IMR-90 (cell line): ENCODE data around the gene OCLN. TPM values are rescaled to one million over a fixed set of nuclear protein-coding genes. Genes with fewer than 3 reads are reported as not detected.
"Not testable (repeated sequence)": the region's sequence is repeated elsewhere in the genome, so short reads cannot be mapped to it uniquely, and the experiment has no call there.

Experiments
- ATAC-seq: fragments of 200-7000 bp; cut with Tn5 transposase; 2 replicates; pipeline ENCODE4 v1.9.1; 2020; ENCODE audit warnings: low read depth, mild to moderate bottlenecking, moderate library complexity
- BruUV-seq: library from RNA; stranded (reverse); fragments of 400-500 nt; replicated peaks from 2 replicates; lab custom pipeline; 2021; lab: Mats Ljungman, UMichigan
- CTCF ChIA-PET: fragments of 300-600 bp; formaldehyde crosslinking; extraction: SDS; loops from one replicate; lab custom pipeline; 2021; ENCODE audit warnings: antibody characterized with exemption; lab: Yijun Ruan, JAX
- POLR2A ChIA-PET: fragments of 300-600 bp; sonication (Branson Sonifier 250); formaldehyde crosslinking; loops from one replicate; lab custom pipeline; 2022; ENCODE audit warnings: antibody characterized with exemption; ENCODE audit not compliant: unreplicated experiment; lab: Charles Lee
- DNase-seq: peaks from one replicate; pipeline ENCODE4 v3.0.0; 2013
- H2AFZ ChIP-seq: replicated peaks from 2 replicates; pipeline ENCODE3; 2013; ENCODE audit warnings: low read length, mild to moderate bottlenecking; ENCODE audit not compliant: poor library complexity
- H2AK5ac ChIP-seq: 2 replicates; pipeline ENCODE4 v1.6.1; 2013; ENCODE audit warnings: low read depth, low read length, inconsistent platforms
- H2AK9ac ChIP-seq: replicated peaks from 2 replicates; pipeline ENCODE3; 2013; ENCODE audit warnings: mild to moderate bottlenecking, low read depth, low read length, moderate library complexity; ENCODE audit not compliant: poor library complexity
- H2BK120ac ChIP-seq: 2 replicates; pipeline ENCODE4 v1.6.1; 2013; ENCODE audit warnings: low read depth, low read length, inconsistent platforms
- H2BK15ac ChIP-seq: 3 replicates; pipeline ENCODE4 v1.6.1; 2013; ENCODE audit warnings: low read depth, low read length, inconsistent platforms
- H2BK20ac ChIP-seq: 2 replicates; pipeline ENCODE4 v1.6.1; 2013; ENCODE audit warnings: low read depth, mild to moderate bottlenecking, inconsistent platforms, low read length, moderate library complexity
- H2BK5ac ChIP-seq: 2 replicates; pipeline ENCODE4 v1.6.1; 2013; ENCODE audit warnings: mild to moderate bottlenecking, low read depth, low read length, inconsistent platforms; ENCODE audit not compliant: poor library complexity, severe bottlenecking
- H3K14ac ChIP-seq: replicated peaks from 2 replicates; pipeline ENCODE4 v1.6.1; 2013; ENCODE audit warnings: low read depth, low read length, inconsistent platforms
- H3K18ac ChIP-seq: 2 replicates; pipeline ENCODE4 v1.6.1; 2013; ENCODE audit warnings: low read depth, low read length, control low read depth
- H3K23ac ChIP-seq: 2 replicates; pipeline ENCODE4 v1.6.1; 2013; ENCODE audit warnings: low read depth, low read length, inconsistent platforms
- H3K27ac ChIP-seq: 2 replicates; pipeline ENCODE4 v1.5.1; 2013; ENCODE audit warnings: mild to moderate bottlenecking, control low read depth, low read length; ENCODE audit not compliant: insufficient read depth
- H3K27me3 ChIP-seq: 2 replicates; pipeline ENCODE4 v1.6.1; 2013; ENCODE audit warnings: low read length; ENCODE audit not compliant: control insufficient read depth, insufficient read depth
- H3K36me3 ChIP-seq: 2 replicates; pipeline ENCODE4 v1.6.1; 2013; ENCODE audit warnings: low read length, mixed read lengths; ENCODE audit not compliant: control insufficient read depth, insufficient read depth
- H3K4ac ChIP-seq: 2 replicates; pipeline ENCODE4 v1.6.1; 2013; ENCODE audit warnings: low read depth, low read length, inconsistent platforms
- H3K4me1 ChIP-seq: 2 replicates; pipeline ENCODE4 v1.6.1; 2013; ENCODE audit warnings: low read length, mixed read lengths; ENCODE audit not compliant: control insufficient read depth, insufficient read depth
- H3K4me2 ChIP-seq: 2 replicates; pipeline ENCODE4 v1.6.1; 2013; ENCODE audit warnings: low read depth, mild to moderate bottlenecking, control low read depth, low read length, moderate library complexity
- H3K4me3 ChIP-seq: 2 replicates; pipeline ENCODE4 v1.5.1; 2013; ENCODE audit warnings: low read depth, mild to moderate bottlenecking, control low read depth, low read length, moderate library complexity; ENCODE audit not compliant: insufficient read depth
- H3K56ac ChIP-seq: 2 replicates; pipeline ENCODE4 v1.6.1; 2013; ENCODE audit warnings: low read length, inconsistent platforms; ENCODE audit not compliant: insufficient read depth; ENCODE audit errors: extremely low read depth
- H3K79me1 ChIP-seq, 2 experiments: 2 replicates each; pipeline ENCODE4 v1.6.1; 2013; ENCODE audit warnings: low read length in 2 of 2, inconsistent platforms in 1 of 2, low read depth in 1 of 2
- H3K9ac ChIP-seq: 2 replicates; pipeline ENCODE4 v1.6.1; 2013; ENCODE audit warnings: low read depth, low read length, control low read depth
- H3K9me1 ChIP-seq: 2 replicates; pipeline ENCODE4 v1.6.1; 2013; ENCODE audit warnings: low read length, inconsistent platforms; ENCODE audit not compliant: insufficient read depth
- H3K9me3 ChIP-seq: 2 replicates; pipeline ENCODE4 v1.6.1; 2013; ENCODE audit warnings: low read length; ENCODE audit not compliant: control insufficient read depth, insufficient read depth
- H4K20me1 ChIP-seq: 2 replicates; pipeline ENCODE4 v1.6.1; 2013; ENCODE audit warnings: low read length, inconsistent platforms; ENCODE audit not compliant: insufficient read depth
- H4K5ac ChIP-seq: 2 replicates; pipeline ENCODE4 v1.6.1; 2013; ENCODE audit warnings: mild to moderate bottlenecking, low read depth, low read length, control low read depth
- H4K8ac ChIP-seq, 2 experiments: 2 replicates each; pipeline ENCODE4 v1.6.1; 2013; ENCODE audit warnings: low read depth in 2 of 2, low read length in 2 of 2, control low read depth in 1 of 2, inconsistent platforms in 1 of 2
- H4K91ac ChIP-seq: 2 replicates; pipeline ENCODE4 v1.6.1; 2013; ENCODE audit warnings: low read depth, low read length, inconsistent platforms; ENCODE audit not compliant: insufficient read depth
- WGBS, 2 experiments: methylation state at CpG; one replicate each; pipeline versions ENCODE4 v1.1.5 to v1.1.7; 2013; ENCODE audit warnings: missing lambda C conversion rate in 2 of 2; ENCODE audit not compliant: insufficient read length in 1 of 2; ENCODE audit errors: extremely low coverage in 2 of 2; 5-methylcytosine and 5-hydroxymethylcytosine counted together
- dilution Hi-C: fragments of 300-500 bp; cut with HindIII; formaldehyde crosslinking; loops from one replicate; pipeline ENCODE4 v1.14.3; 2018; ENCODE audit warnings: low sequenced_read_pairs; ENCODE audit not compliant: unreplicated experiment
- in situ Hi-C: fragments of 300-500 bp; cut with MboI; formaldehyde crosslinking; loops from 3 replicates; pipeline ENCODE4 v1.14.3; 2019; ENCODE audit warnings: low sequenced_read_pairs, inconsistent platforms, mixed read lengths
- intact Hi-C: fragments of 100-400 bp; cut with micrococcal nuclease; formaldehyde crosslinking; loops from 2 replicates; pipeline ENCODE4 v1.10.0; 2022
- polyA plus RNA-seq, 3 experiments: library from polyadenylated mRNA; depleted of rRNA; stranded (reverse); fragments of >200 nt; gene quantifications; 2 replicates each; pipeline ENCODE4 v1.2.3, GENCODE V29; 2012; ENCODE audit warnings: low replicate concordance in 1 of 3
- total RNA-seq: library from RNA; depleted of rRNA; stranded (reverse); fragments of >200 nt; gene quantifications from 2 replicates; pipeline ENCODE4 v1.2.3, GENCODE V29; 2012

Gene OCLN
- total and polyA plus RNA-seq, 2 of the 4 experiments (the other 2 are of a cell fraction): 0.72 to 0.99 TPM

GRCh38 chr5:69560587-69561431 is 68.2 kb downstream of the OCLN start:
- Histone ChIP-seq H3K4me2 (peak overlapping the region; percentile 47; the same call in 1 of the 2 replicates), H3K23ac (0 out of 2 replicates have a peak overlapping the region, but pooled peaks have one; percentile 49), H3K4me3 (peak overlapping the region; percentile 32), H4K8ac (0 out of 4 replicates have a peak overlapping the region, but pooled peaks of 1 of the 2 experiments have one; percentile 55)
- DNase-seq, H3K56ac ChIP-seq, H3K27ac ChIP-seq, H2BK15ac ChIP-seq, H2AK9ac ChIP-seq, H3K27me3 ChIP-seq, H2AK5ac ChIP-seq, dilution Hi-C loops, H3K79me1 ChIP-seq, in situ Hi-C loops, CTCF ChIA-PET, H3K9me3 ChIP-seq, BruUV-seq, intact Hi-C loops, H3K4ac ChIP-seq, H2AFZ ChIP-seq, H3K36me3 ChIP-seq, H2BK120ac ChIP-seq, H3K9ac ChIP-seq, H2BK5ac ChIP-seq, H3K9me1 ChIP-seq, H3K18ac ChIP-seq, H4K20me1 ChIP-seq, H3K4me1 ChIP-seq, POLR2A ChIA-PET, H4K91ac ChIP-seq, H4K5ac ChIP-seq, H3K14ac ChIP-seq, H2BK20ac ChIP-seq: not testable (repeated sequence)
- peak; percentile 18 for ATAC-seq
- WGBS, 2 experiments: no CpG with 5 or more reads among the region's 31 CpGs

GRCh38 chr5:69566172-69566571 is 73.6 kb downstream of the OCLN start:
- BruUV-seq, H2AFZ ChIP-seq, H3K9ac ChIP-seq, H4K8ac ChIP-seq, H3K9me3 ChIP-seq, in situ Hi-C loops, H3K27me3 ChIP-seq, H3K4me2 ChIP-seq, H3K36me3 ChIP-seq, dilution Hi-C loops, DNase-seq, H3K23ac ChIP-seq, ATAC-seq, H2BK5ac ChIP-seq, H2AK5ac ChIP-seq, H4K5ac ChIP-seq, CTCF ChIA-PET, POLR2A ChIA-PET, H3K18ac ChIP-seq, H3K4me3 ChIP-seq, H2BK120ac ChIP-seq, H4K20me1 ChIP-seq, H3K4me1 ChIP-seq, H4K91ac ChIP-seq, H2BK20ac ChIP-seq, H3K56ac ChIP-seq, intact Hi-C loops, H2BK15ac ChIP-seq, H3K4ac ChIP-seq, H2AK9ac ChIP-seq, H3K9me1 ChIP-seq, H3K27ac ChIP-seq, H3K14ac ChIP-seq, H3K79me1 ChIP-seq: not testable (repeated sequence)
- whole genome bisulfite sequencing, 2 experiments: no CpG with 5 or more reads among the region's 2 CpGs
